Measurements from ENCODE around the gene EPHB1.

DNA sequence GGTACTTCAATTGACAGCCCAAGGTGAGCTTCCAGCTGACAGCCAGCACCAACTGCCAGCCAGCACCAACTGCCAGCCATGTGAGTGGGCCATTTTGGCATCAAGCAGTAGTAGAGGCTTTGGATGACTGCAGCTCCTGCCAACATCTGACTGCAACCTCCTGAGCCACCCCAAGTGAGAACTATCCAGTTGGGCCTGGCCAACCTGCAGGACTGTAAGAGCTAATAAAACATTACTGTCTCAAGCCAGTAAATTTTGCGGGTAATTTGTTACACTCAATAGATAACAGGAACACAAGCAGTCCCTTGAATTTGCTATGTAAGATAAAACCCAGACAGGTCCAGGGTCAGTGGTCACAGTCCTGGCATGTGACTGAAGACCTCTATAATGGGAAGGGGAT lies 29.7 kb downstream of the EPHB1 start:
- TF ChIP-seq ZMYM2 (CRISPR knock-in tag; IDR thresholded peaks at IDR 0.05) (no peak), CEBPB (IDR thresholded peaks at IDR 0.05; ENCODE audit: borderline replicate concordance, low read depth, low read length) (no peak), ZNF24 (IDR thresholded peaks at IDR 0.05) (no peak), SOX13 (IDR thresholded peaks at IDR 0.05) (no peak), SOX13 (CRISPR knock-in tag; conservative IDR thresholded peaks at IDR 0.05 in 1 of 2, IDR thresholded peaks at IDR 0.05 in 1 of 2) (no peak), HIC2 (CRISPR knock-in tag; IDR thresholded peaks at IDR 0.05; ENCODE audit: low read depth) (no peak), ZNF776 (CRISPR knock-in tag; IDR thresholded peaks at IDR 0.05) (no peak), CHD2 (IDR thresholded peaks at IDR 0.05; ENCODE audit: low read depth, low read length) (no peak), U2AF2 (IDR thresholded peaks at IDR 0.05; ENCODE audit: low read depth, low read length) (no peak), POLR2A (IDR thresholded peaks at IDR 0.05; ENCODE audit: insufficient read depth in 1 of 2, low read depth in 2 of 2, low read length in 2 of 2) (no peak)
- TF ChIP-seq, protein P1, sequence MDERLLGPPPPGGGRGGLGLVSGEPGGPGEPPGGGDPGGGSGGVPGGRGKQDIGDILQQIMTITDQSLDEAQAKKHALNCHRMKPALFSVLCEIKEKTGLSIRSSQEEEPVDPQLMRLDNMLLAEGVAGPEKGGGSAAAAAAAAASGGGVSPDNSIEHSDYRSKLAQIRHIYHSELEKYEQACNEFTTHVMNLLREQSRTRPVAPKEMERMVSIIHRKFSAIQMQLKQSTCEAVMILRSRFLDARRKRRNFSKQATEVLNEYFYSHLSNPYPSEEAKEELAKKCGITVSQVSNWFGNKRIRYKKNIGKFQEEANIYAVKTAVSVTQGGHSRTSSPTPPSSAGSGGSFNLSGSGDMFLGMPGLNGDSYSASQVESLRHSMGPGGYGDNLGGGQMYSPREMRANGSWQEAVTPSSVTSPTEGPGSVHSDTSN (CRISPR knock-in tag; IDR thresholded peaks at IDR 0.05): no peak
